HG03159 (cell line): Measurements from ENCODE around the gene P2RX2.

Experiments used
- ATAC-seq: cut with Tn5 transposase; IDR thresholded peaks from one replicate; pipeline ENCODE4 v1.9.1; 2021; ENCODE audit warnings: mild to moderate bottlenecking, moderate library complexity; ENCODE audit not compliant: unreplicated experiment

The P2RX2 gene

DNA sequence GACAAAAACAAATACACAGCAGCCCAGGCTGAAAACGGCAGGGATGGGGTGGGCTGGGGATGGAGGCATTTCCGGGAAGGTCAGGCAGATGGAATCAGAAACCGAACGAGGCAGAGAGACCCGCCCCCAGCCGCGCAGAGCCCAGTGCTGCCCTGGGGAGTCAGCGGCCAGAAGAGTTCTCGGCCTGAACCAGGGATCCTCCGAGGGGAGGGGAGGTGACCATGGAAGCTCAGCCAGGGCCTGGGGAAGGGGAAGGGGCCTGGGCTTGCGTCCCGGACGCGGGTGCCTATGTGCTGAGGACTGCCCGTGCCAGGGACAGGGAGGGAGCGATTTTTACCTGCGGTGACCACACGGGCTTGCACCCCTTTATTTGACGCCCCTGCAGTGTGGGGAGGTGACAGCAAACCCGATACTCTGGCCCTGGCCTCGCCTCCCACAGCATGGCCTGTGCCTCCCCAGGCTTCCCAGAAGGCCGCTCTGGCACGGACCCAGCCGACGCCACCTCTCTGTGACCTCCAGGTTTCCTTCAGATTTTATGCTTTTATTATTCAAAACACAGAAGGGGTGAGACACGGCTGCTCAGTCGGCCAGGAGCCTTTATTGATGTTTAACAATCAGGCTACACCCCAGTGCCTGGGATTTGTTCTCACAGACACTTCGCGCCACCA lies 15.9 kb upstream of the P2RX2 start:
- no peak for ATAC-seq

- no peak for ATAC-seq
Measured at GRCh38 chr12:132603240-132604150, 15.1 kb upstream of the P2RX2 start.

GRCh38 chr12:132604151-132604618 lies 14.4 kb upstream of the P2RX2 start:
- no peak for ATAC-seq

DNA sequence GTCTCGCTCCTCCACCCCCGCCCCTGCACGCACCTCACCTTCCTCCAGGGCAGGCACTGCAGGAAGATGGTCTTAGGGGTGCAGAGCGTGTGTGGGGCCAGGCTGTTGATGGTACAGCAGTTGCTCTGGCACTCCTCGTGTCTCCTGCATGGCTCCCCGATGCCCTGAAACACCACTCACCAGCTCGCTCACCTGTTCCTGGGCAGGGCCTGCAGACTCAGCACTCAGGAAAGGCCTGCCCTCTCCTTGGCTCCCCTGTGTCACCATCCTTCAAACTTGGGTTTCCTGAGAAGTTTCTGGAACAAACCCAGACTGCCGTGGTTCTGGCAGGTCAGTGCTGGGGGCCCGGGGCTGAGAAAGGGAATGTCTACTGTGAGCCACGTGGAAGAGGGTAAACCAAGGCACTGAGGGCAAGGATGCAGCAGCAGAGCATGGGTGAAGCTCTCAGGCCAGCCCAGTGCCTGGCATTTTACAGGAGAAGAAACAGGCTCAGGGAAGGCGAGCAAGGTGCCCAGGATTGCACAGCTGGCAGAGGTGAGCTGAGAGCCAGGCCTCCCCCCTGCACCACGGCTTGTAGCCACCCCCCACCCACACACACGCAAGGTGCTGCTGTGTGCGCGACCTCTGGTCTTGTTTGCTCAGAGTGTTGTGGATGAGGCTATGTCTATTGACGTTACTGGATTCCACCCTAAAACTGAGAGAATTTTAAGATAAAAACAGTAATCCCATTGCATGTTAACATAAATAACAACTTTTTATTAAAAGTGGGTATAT lies 13.7 kb upstream of the P2RX2 start:
- ATAC-seq, result no peak

GRCh38 chr12:132605892-132606291 lies 12.7 kb upstream of the P2RX2 start:
- ATAC-seq, result no peak

DNA sequence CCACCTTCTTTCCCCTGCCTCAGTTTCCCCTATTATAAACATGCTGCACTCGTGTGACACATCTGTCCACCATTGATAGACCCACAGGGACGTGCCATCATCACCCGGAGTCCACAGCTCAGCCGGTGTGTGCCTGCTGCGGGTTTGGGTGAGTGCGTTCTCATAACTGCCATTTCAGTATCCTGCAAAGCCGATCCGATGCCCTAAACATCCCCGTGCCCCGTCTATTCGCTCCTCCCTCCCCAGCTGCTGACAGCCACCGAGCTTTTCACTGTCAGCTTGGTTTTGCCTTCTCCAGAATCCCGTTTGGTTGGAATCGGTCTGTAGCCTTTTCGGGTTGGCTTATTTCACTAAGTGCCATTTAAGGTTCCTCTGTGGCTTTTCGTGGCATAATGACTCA lies 12.1 kb upstream of the P2RX2 start:
- no peak for ATAC-seq

DNA sequence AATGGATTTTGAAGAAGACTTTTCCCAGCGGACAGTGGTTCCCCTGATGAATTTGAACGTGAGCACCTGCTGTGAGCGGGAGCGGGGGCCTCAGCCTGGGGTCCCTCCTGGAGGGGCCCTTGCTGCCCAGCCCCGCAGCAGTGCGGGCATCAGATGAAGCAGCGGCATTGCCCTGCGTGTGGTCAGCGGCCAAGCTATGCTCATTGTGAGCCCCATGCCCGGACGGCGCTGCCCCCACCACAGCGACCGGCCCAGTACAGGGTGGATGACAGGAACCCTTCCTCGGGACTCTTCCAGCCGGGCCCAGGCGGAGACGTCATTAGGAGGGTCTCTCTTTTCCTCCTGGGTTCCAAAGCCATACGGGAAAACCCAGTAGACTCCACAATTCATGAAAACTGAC lies 11.6 kb upstream of the P2RX2 start:
- ATAC-seq, result no peak

- no peak for ATAC-seq
Measured at GRCh38 chr12:132608231-132609171, 10.1 kb upstream of the P2RX2 start.

GRCh38 chr12:132610051-132610759 lies 8.4 kb upstream of the P2RX2 start, which contains the start of gene LRCOL1:
Gene LRCOL1 (minus strand): TSS chr12:132610582. CDS start chr12:132606251, 4,331 bp downstream.
- no peak for ATAC-seq

DNA sequence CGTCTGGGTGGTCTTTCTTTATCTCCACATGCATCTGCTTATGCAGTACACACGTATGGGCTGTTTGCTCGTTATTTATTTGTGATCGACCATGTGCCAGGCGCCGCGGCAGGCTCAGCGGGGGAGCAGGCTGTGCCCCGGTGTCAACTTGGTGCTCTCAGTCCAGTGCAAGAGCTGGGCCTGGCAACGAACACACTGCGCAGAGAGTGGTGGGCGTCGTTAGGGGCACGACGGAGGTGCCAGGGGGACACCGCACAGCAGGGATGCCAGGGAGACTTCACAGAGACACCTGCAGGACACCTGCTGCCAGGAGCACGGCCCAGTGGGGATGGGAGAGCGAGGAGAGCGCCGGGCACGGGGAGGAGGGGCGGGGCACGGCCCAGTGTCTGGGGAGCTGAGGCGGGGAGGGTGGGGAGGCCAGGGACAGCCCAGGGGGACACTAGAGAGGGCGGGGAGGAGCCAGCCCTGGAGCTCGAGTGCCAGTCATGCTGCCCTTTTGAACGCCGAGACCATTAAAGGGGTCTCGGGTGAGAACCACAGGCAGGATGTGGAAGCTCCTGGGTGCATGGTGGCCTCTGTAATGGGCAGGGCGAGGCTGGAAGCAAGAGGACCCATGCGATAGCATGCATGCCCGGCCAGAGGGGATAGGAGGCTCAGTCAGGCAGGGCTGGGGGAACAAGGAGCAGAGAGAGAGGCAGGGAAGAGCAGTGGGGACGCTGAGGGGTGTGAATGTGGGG lies 7.5 kb upstream of the P2RX2 start:
- ATAC-seq, result no peak

- no peak for ATAC-seq
Measured at GRCh38 chr12:132611620-132612019, 7.0 kb upstream of the P2RX2 start.

DNA sequence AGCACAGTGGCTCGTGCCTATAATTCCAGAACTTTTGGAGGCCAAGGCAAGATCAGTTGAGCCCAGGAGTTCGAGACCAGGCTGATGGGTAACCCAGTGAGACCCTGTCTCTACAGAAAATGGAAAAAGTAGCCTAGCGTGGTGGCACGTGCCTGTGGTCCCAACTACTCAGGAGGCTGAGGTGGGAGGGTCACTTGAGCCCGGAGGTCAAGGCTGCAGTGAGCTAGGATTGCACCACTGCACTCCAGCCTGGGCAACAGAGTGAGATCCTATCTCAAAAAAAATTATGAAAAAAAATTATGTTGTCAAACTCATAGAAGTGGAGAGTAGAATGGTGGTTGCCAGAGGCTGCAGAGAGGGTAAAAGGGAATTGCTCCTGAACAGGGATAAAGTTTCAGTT lies 4.5 kb upstream of the P2RX2 start:
- ATAC-seq, result no peak

DNA sequence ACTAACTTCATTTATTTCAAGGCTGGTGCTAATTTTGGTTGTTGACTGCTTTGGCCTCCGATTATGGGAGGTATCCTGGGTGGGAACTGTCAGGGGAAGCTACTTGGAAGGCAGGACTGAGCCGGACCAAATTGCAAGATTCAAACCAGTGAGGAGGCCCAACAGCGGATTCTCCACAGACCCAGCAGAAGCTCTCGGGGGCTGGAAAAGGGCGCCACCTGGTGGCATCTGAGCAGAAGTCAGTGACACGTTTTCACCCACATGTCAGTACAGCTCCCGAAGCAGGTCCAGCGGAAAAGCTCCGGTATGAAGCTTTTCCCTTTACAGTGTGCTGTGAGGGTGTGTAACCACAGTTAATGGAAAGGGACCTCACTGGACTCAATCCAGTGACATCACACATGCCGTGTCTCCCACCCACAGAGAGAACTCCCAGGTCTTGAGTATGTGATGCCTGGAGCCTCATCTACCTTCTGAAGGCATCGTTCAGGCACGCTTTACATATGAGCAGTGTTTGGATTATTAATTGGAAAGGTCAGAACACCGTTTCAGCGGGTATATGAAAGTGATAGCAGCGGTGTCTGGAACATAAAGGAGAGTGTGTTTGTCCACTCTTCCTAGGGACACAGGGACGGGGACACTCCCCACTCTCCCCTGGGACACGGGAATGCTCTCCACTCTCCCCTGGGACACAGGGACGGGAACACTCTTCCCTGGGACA lies 3.6 kb upstream of the P2RX2 start:
- peak; percentile 57 for ATAC-seq

DNA sequence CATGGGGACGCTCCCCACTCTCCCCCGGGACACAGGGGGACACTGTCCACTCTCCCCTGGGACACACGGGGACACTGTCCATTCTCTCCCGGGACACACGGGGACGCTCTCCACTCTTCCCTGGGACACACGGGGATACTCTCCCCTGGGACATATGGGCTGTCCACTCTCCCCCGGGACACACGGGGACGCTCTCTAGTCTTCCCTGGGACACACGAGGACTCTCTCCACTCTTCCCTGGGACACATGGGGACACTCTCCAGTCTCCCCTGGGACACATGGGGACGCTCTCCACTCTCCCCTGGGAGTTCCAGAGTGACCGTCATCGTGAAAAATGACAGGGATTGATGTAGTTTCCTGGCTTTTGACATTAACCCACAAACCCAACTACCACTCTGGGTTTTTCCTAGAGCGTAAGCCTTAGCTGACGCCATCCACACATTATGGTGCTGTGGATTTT lies 3.0 kb upstream of the P2RX2 start:
- ATAC-seq, result no peak

DNA sequence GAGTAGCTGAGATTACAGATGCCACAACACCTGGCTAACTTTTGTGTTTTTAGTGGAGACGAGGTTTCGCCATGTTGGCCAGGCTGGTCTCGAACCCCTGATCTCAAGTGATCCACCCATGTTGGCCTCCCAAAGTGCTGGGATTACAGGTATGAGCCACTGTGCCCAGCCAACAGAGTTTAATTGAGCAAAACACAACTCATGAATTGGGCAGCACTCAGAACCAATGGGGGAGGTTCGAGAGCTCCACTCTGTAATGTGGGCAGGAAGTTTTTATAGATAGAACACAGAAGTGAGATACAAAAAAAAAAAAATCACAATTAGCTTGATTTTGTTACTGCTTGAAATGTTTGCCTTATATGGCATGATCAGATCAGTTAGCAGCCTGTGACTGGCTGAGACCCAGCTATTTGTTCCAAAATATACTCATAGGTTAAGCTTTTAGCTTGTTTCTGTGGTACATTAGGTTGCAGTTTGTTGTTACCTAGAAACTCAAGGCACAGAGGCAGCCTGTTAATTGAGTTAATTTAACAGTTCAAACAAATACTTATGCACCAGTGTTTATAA lies 1.4 kb upstream of the P2RX2 start:
- ATAC-seq, result no peak

DNA sequence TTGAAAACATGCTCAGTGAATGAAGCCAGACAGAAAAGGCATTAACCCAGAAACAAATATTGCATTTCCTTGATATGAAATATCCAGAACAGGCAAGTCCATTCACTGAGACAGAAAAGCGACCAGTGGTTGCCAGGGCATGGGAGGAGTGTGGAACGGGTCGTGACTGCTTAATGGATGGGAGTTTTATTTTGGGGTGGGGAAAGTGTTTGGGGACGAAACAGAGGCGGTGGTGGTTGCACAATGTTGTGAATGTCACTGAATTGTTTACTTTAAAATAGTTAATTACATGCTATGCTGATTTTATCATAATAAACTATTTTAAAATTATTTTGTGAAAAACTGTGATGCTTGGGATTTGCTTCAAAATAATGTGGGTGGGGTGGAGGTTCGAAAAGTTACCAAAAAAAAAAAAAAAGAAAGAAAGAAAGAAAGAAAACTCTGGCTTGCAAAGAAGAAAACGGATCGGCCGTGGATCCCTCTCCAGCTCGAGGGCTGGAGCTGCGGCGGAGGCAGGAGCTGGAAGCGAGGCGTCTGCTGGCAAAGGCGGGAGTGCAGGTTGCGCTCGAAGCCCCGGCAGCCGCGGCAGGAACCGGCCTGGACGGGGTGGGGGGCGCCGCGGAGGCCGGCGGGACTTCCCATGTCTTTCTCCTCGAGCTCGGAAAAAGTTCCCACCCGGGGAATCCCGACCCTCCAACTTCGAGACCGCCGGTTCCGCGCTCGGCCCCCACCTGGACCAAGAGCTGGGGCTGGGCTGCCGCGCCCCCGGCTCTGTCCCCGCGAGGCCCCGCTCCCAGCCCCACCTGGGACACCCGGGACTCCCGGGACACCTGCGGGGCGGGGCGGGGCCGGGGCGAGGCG lies 524 bp upstream of the P2RX2 start:
- ATAC-seq, result no peak

- no peak for ATAC-seq
Measured at GRCh38 chr12:132619071-132619385, 452 bp downstream of the P2RX2 start.
